ENCODE measurements around the gene NDUFS7. TPM values are rescaled to one million over a fixed set of nuclear protein-coding genes. Genes with fewer than 3 reads are reported as not detected.

The NDUFS7 gene
- total and polyA plus RNA-seq, 9 of the 15 experiments (the other 6 are each of a cell fraction or from before 2014, with no cell fraction given) = 6.0 to 271 (median 60.6) TPM

DNA sequence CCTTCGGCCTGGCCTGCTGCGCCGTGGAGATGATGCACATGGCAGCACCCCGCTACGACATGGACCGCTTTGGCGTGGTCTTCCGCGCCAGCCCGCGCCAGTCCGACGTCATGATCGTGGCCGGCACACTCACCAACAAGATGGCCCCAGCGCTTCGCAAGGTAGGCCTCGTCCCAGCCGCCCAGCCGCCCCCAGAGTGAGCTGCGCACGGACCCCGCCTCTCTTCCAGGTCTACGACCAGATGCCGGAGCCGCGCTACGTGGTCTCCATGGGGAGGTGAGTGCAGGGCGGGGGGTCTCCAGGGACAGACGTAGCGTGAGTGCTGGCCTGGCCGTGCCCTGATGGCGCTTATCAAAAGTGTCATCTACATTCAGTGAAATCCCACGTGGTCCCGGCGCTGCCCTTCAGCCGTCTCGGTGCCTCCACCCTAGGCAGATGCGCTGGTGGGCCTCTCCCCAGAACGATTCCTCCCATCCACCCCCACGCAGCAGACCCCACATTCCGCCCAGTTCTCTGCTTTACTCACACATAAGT lies 7.2 kb downstream of the NDUFS7 start:
- POLR2A ChIA-PET = no interaction called here
- Histone ChIP-seq H3K4me1 (replicated peaks in 1 of 2; ENCODE audit: control insufficient read depth in 2 of 2, insufficient read depth in 2 of 2, low read length in 2 of 2) (peaks cover 0 to 67% of the 10 kb centered on the region in 2 experiments; a peak in 3 of 5 replicates), H2AFZ (ENCODE audit: low read depth, low read length) (no peak overlapping the region), H4K20me1 (replicated peaks; ENCODE audit: control insufficient read depth, insufficient read depth, low read length) (peaks cover 13% of the 10 kb centered on the region), H3K36me3 (ENCODE audit: control insufficient read depth, insufficient read depth, low read length) (peaks cover 82% of the 10 kb centered on the region; the same call in 2 of the 3 replicates), H3K4me2 (ENCODE audit: insufficient read depth, low read length) (no peak overlapping the region), H3K4me3 (no peak overlapping the region), H3K79me2 (ENCODE audit: control insufficient read depth, insufficient read depth, low read length) (peaks cover 23% of the 10 kb centered on the region), H3K9me1 (ENCODE audit: control insufficient read depth, insufficient read depth, low read length) (no peaks in the 10 kb centered on the region), H3K27ac (ENCODE audit: extremely low read depth, low read depth, low read length) (no peak overlapping the region), H3K9me3 (replicated peaks; ENCODE audit: control insufficient read depth, insufficient read depth, low read depth, low read length) (no peaks in the 10 kb centered on the region), H3K9ac (ENCODE audit: insufficient read depth in 1 of 2, low read depth in 2 of 2, low read length in 2 of 2) (no peak overlapping the region), H3K27me3 (ENCODE audit: control insufficient read depth in 2 of 2, insufficient read depth in 2 of 2, low read length in 2 of 2) (no peaks in the 10 kb centered on the region)
- in situ Hi-C loops (cut with MboI) = no loop called here
- TF ChIP-seq NR2C1 (IDR thresholded peaks at IDR 0.05) (no peak), NR2C1 (tag; IDR thresholded peaks at IDR 0.05) (no peak), HMGN3 (IDR thresholded peaks at IDR 0.05; ENCODE audit: borderline replicate concordance, extremely low read depth, insufficient read length, low read depth, low read length) (peak; percentile 19), THRB (CRISPR knock-in tag; conservative IDR thresholded peaks at IDR 0.05) (no peak), ZNF445 (CRISPR knock-in tag; IDR thresholded peaks at IDR 0.05; ENCODE audit: low read depth) (no peak), RBM22 (IDR thresholded peaks at IDR 0.05; ENCODE audit: low read depth, low read length, poor library complexity, severe bottlenecking) (peak; percentile 48), ZFP36 (IDR thresholded peaks at IDR 0.05; ENCODE audit: low read depth, low read length, partially characterized antibody) (no peak), MYBL2 (IDR thresholded peaks at IDR 0.05; ENCODE audit: low read depth) (no peak), MYBL2 (CRISPR knock-in tag; IDR thresholded peaks at IDR 0.05; ENCODE audit: borderline replicate concordance) (no peak), POLR2G (IDR thresholded peaks at IDR 0.05; ENCODE audit: low read depth, low read length) (peak; percentile 44; the same call in 1 of the 2 replicates), RBFOX2 (IDR thresholded peaks at IDR 0.05; ENCODE audit: low read depth, low read length) (peak; percentile 47), ZBTB33 (CRISPR knock-in tag; IDR thresholded peaks at IDR 0.05) (peak; percentile 69; the same call in 1 of the 2 replicates)
- no TSS peak for BruUV-seq (replicated peaks)
- intact Hi-C loops (cut with micrococcal nuclease) = no loop called here
- no peak for FAIRE-seq
- no peak for ATAC-seq
- WGBS (ENCODE audit: insufficient coverage, low coverage, missing lambda C conversion rate) = 96% methylated on average over 21 of the region's 42 CpGs
- DNase-seq (ENCODE audit: extremely low read depth in 1 of 4, low spot score in 3 of 4) = no peak
- CTCF ChIA-PET (ENCODE audit: low intra/inter-chr PET ratio) = no interaction called here
